ENCODE measurements around the gene ZNF784.

DNA sequence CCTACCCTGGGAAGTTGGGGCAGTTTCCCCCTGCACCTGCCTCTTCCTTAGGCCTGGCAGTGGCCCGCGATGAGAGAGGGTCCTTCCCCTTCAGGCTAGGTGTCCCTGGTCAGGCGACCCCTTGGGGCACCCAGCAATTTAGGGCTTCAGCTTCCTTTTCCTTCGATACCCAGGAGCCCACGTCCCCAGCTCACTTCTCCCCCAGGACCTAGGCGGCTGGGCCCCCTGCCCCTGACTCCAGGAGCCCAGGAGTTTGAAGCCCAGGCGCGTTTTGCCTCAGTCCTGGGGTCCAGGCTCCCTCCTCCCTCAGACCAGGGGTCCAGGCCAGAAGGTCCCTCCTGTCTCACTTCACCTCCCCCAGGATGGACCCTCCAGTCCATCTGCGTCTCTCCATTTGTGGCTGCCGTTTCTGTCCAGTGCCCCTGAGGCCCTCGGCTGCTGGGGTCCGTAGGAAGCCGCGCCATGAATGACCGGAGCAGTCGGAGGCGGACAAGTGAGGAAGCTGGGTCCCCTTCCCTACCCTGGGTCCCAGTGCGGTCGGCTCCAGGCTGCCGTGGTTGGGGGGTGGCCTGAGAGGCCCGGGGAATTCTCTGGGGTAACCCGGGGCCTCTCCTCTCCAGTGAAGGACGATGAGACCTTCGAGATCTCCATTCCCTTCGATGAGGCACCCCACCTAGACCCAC, 24.4 kb upstream of the ZNF784 start:
- TF ChIP-seq EP300 (IDR thresholded peaks at IDR 0.05) = no peak
- TF ChIP-seq, protein P1, sequence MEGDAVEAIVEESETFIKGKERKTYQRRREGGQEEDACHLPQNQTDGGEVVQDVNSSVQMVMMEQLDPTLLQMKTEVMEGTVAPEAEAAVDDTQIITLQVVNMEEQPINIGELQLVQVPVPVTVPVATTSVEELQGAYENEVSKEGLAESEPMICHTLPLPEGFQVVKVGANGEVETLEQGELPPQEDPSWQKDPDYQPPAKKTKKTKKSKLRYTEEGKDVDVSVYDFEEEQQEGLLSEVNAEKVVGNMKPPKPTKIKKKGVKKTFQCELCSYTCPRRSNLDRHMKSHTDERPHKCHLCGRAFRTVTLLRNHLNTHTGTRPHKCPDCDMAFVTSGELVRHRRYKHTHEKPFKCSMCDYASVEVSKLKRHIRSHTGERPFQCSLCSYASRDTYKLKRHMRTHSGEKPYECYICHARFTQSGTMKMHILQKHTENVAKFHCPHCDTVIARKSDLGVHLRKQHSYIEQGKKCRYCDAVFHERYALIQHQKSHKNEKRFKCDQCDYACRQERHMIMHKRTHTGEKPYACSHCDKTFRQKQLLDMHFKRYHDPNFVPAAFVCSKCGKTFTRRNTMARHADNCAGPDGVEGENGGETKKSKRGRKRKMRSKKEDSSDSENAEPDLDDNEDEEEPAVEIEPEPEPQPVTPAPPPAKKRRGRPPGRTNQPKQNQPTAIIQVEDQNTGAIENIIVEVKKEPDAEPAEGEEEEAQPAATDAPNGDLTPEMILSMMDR (IDR thresholded peaks at IDR 0.05) = no peak
- no peak for TF ChIP-seq JUNB (IDR thresholded peaks at IDR 0.05)
- TF ChIP-seq, protein P2, sequence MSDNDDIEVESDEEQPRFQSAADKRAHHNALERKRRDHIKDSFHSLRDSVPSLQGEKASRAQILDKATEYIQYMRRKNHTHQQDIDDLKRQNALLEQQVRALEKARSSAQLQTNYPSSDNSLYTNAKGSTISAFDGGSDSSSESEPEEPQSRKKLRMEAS (IDR thresholded peaks at IDR 0.05) = 0 out of 2 replicates have a peak, but pooled peaks have one; percentile 6
- TF ChIP-seq, protein P3, sequence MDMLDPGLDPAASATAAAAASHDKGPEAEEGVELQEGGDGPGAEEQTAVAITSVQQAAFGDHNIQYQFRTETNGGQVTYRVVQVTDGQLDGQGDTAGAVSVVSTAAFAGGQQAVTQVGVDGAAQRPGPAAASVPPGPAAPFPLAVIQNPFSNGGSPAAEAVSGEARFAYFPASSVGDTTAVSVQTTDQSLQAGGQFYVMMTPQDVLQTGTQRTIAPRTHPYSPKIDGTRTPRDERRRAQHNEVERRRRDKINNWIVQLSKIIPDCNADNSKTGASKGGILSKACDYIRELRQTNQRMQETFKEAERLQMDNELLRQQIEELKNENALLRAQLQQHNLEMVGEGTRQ (IDR thresholded peaks at IDR 0.05) = no peak
- TF ChIP-seq, protein P4, sequence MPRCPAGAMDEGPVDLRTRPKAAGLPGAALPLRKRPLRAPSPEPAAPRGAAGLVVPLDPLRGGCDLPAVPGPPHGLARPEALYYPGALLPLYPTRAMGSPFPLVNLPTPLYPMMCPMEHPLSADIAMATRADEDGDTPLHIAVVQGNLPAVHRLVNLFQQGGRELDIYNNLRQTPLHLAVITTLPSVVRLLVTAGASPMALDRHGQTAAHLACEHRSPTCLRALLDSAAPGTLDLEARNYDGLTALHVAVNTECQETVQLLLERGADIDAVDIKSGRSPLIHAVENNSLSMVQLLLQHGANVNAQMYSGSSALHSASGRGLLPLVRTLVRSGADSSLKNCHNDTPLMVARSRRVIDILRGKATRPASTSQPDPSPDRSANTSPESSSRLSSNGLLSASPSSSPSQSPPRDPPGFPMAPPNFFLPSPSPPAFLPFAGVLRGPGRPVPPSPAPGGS (IDR thresholded peaks at IDR 0.05) = no peak
- TF ChIP-seq, protein P5, sequence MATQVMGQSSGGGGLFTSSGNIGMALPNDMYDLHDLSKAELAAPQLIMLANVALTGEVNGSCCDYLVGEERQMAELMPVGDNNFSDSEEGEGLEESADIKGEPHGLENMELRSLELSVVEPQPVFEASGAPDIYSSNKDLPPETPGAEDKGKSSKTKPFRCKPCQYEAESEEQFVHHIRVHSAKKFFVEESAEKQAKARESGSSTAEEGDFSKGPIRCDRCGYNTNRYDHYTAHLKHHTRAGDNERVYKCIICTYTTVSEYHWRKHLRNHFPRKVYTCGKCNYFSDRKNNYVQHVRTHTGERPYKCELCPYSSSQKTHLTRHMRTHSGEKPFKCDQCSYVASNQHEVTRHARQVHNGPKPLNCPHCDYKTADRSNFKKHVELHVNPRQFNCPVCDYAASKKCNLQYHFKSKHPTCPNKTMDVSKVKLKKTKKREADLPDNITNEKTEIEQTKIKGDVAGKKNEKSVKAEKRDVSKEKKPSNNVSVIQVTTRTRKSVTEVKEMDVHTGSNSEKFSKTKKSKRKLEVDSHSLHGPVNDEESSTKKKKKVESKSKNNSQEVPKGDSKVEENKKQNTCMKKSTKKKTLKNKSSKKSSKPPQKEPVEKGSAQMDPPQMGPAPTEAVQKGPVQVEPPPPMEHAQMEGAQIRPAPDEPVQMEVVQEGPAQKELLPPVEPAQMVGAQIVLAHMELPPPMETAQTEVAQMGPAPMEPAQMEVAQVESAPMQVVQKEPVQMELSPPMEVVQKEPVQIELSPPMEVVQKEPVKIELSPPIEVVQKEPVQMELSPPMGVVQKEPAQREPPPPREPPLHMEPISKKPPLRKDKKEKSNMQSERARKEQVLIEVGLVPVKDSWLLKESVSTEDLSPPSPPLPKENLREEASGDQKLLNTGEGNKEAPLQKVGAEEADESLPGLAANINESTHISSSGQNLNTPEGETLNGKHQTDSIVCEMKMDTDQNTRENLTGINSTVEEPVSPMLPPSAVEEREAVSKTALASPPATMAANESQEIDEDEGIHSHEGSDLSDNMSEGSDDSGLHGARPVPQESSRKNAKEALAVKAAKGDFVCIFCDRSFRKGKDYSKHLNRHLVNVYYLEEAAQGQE (IDR thresholded peaks at IDR 0.05) = no peak

All from A549 (cell line).